ENCODE measurements around the gene UMODL1. TPM values are rescaled to one million over a fixed set of nuclear protein-coding genes. Genes with fewer than 3 reads are reported as not detected.
"Not testable (repeated sequence)": the region's sequence is repeated elsewhere in the genome, so short reads cannot be mapped to it uniquely, and the experiment has no call there.

The UMODL1 gene
- total and polyA plus RNA-seq, 12 donors = 0.10 to 0.79 (median 0.17) TPM; not detected in 9

DNA sequence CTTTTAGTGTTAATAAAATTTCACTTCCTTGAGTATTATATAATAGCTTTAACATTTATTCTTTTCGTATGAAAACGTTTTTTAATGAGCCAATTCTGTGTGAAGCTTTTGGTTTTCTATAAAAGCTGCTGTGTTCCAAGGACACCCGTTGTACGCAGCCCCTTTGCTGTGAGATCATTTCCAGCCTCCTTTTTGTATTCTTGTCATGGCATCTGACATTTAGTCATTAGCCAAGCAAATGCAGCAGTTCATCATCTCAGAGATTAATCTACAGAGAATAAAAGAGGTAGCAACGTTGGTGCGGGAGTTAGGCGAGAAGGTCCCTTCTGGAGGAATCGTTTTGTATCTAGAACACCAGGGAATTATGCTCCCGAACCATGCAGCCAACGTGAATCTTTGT lies 1.3 kb upstream of the UMODL1 start:
- no peak overlapping the region for H3K4me3 ChIP-seq
- no peaks in the 10 kb centered on the region for H3K36me3 ChIP-seq (replicated peaks in 1 of 2)
- no peaks in the 10 kb centered on the region for H3K27me3 ChIP-seq
- intact Hi-C loops (cut with DNase I) = no loop called here
- DNase-seq = no peak
- 36 to 50% (median 42%) methylated on average over 10 of the region's 10 CpGs for WGBS, 4 donors
- H3K4me1 ChIP-seq (replicated peaks in 1 of 2) = no peaks in the 10 kb centered on the region
- TF ChIP-seq, protein P1, sequence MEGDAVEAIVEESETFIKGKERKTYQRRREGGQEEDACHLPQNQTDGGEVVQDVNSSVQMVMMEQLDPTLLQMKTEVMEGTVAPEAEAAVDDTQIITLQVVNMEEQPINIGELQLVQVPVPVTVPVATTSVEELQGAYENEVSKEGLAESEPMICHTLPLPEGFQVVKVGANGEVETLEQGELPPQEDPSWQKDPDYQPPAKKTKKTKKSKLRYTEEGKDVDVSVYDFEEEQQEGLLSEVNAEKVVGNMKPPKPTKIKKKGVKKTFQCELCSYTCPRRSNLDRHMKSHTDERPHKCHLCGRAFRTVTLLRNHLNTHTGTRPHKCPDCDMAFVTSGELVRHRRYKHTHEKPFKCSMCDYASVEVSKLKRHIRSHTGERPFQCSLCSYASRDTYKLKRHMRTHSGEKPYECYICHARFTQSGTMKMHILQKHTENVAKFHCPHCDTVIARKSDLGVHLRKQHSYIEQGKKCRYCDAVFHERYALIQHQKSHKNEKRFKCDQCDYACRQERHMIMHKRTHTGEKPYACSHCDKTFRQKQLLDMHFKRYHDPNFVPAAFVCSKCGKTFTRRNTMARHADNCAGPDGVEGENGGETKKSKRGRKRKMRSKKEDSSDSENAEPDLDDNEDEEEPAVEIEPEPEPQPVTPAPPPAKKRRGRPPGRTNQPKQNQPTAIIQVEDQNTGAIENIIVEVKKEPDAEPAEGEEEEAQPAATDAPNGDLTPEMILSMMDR (IDR thresholded peaks at IDR 0.05) = no peak
- no peak for TF ChIP-seq POLR2A (IDR thresholded peaks at IDR 0.05)
- no peaks in the 10 kb centered on the region for H3K9me3 ChIP-seq (replicated peaks in 1 of 3)
- H3K27ac ChIP-seq = no peak overlapping the region

DNA sequence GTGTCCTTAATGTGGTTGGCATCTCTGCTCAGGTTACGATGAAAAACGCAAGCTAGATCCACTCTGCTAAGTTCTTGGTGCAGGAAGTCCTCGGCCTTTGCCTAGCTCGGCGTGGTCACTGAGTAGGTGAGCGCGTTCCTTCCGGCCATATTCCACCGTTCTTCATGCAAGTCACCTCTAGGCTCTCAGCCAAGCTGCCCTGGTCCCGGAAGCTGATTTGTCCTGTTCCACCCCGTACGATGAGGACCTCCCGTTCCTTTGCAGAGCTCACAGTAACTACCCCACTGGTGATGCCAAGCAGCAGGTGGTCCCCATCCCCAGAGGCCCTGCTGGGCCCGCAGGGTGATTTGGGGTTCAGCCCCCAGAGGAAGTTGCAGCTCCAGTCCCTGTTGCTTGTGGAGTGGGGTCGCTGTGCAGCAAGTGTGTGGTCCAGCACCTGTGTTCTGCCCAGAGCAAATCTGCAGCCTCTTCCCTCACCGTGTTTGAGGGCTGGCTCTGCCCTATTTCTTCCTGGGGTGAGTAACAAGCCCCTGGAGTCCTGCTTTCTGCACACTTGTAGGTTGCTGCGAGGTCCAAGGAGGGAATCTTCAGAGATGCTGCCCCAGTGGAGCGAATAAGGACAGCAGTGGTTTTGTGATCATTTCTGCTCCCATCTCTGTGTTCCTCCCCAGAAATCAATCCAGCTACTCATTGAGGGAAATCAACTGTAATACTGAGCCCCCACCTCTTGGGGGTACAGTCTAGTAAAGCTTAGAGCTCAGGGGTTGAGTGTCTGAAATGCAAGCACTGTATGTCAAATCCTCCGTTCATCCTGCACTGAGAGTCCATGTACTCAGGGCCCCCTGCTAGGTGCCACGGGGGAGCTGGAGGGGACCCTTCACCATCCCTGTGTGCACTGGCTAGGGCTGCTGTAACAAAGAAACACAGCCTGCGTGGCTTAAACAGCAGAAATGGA lies 2.3 kb downstream of the UMODL1 start:
- 73 to 89% (median 77%) methylated on average over 18 to 21 of the region's 21 CpGs for WGBS, 4 donors
- no peak for DNase-seq
- intact Hi-C loops (cut with DNase I) = no loop called here
- H3K27ac ChIP-seq = no peak overlapping the region
- TF ChIP-seq, protein P1 (IDR thresholded peaks at IDR 0.05) = no peak
- no peak for TF ChIP-seq POLR2A (IDR thresholded peaks at IDR 0.05)
- no peaks in the 10 kb centered on the region for H3K9me3 ChIP-seq (replicated peaks in 1 of 3)
- H3K4me1 ChIP-seq (replicated peaks in 1 of 2) = no peaks in the 10 kb centered on the region
- H3K36me3 ChIP-seq (replicated peaks in 1 of 2) = no peaks in the 10 kb centered on the region
- H3K27me3 ChIP-seq = no peaks in the 10 kb centered on the region
- H3K4me3 ChIP-seq = no peak overlapping the region

DNA sequence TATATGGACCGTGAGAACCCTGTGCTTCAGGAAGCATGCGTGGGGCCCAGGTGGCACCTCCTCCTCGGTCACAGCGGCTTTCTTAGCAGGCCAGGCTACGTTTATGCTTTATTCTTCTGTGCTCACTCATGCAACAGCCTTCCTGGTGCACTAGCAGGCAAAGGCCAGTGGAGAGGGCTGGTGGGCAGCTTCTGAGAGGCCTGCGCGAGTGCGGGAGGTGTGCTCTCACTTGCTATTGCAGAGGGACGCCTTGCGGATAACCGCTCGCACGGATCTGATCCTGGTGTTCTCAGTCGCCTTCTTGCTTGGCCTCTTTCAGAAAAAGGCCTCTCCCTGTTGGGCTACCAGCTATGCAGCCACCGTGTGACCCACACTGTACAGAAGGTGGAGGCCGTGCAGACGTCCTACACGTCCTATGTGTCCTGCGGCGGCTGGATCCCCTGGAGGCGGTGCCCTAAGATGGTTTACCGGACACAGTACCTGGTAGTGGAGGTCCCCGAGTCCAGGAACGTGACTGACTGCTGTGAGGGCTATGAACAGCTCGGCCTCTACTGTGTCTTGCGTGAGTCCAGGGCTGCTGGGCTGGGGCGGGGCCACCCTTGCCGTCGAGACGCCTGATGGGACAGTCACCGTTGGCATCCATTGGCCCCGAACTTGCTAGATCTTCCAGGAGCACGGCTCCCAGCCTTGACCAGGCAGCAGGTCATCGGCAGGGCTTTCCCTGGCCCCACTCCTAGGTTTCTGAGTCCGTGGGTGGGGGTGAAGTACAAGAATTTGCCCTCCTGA lies 4.8 kb downstream of the UMODL1 start:
- 90 to 94% (median 93%) methylated on average over 19 to 35 of the region's 35 CpGs for WGBS, 4 donors
- TF ChIP-seq POLR2A (IDR thresholded peaks at IDR 0.05) = no peak
- TF ChIP-seq, protein P1 (IDR thresholded peaks at IDR 0.05) = no peak
- H3K27me3 ChIP-seq = no peaks in the 10 kb centered on the region
- H3K36me3 ChIP-seq (replicated peaks in 1 of 2) = no peaks in the 10 kb centered on the region
- no peak overlapping the region for H3K27ac ChIP-seq
- DNase-seq = no peak
- H3K4me1 ChIP-seq (replicated peaks in 1 of 2) = no peaks in the 10 kb centered on the region
- H3K4me3 ChIP-seq = no peak overlapping the region
- intact Hi-C loops (cut with DNase I) = no loop called here
- H3K9me3 ChIP-seq (replicated peaks in 1 of 3) = no peaks in the 10 kb centered on the region

DNA sequence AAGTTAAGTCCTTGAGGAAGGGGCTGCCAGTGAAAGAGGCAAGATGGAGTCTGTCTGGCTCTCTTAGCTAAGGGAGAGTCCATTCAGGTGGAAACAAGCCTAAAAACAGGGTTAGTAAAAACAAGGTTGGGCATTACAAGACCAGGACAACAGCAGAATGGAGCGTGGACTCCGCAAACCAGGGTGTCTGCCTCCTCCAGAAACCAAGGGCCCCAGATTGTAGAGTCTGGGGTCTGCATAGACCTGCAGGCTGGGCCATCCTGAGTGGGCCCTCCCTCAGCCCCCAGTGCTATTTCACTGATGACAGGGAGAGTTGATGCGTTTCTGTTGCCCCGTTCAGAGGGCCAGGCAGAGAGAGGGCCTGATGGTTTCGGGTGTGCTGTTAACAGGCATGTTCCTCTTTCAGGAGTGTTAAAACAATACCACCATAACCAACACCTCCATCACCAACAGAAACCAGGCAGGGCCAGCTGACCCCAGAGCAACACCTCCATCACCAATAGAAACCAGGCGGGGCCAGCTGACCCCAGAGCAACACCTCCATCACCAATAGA lies 6.6 kb downstream of the UMODL1 start:
- H3K9me3 ChIP-seq (replicated peaks in 1 of 3); DNase-seq; intact Hi-C loops (cut with DNase I); H3K27ac ChIP-seq; H3K27me3 ChIP-seq; H3K36me3 ChIP-seq (replicated peaks in 1 of 2); H3K4me3 ChIP-seq; H3K4me1 ChIP-seq (replicated peaks in 1 of 2): not testable (repeated sequence)
- 90 to 100% (median 97%) methylated on average over 3 to 6 of the region's 6 CpGs for WGBS, 4 donors

DNA sequence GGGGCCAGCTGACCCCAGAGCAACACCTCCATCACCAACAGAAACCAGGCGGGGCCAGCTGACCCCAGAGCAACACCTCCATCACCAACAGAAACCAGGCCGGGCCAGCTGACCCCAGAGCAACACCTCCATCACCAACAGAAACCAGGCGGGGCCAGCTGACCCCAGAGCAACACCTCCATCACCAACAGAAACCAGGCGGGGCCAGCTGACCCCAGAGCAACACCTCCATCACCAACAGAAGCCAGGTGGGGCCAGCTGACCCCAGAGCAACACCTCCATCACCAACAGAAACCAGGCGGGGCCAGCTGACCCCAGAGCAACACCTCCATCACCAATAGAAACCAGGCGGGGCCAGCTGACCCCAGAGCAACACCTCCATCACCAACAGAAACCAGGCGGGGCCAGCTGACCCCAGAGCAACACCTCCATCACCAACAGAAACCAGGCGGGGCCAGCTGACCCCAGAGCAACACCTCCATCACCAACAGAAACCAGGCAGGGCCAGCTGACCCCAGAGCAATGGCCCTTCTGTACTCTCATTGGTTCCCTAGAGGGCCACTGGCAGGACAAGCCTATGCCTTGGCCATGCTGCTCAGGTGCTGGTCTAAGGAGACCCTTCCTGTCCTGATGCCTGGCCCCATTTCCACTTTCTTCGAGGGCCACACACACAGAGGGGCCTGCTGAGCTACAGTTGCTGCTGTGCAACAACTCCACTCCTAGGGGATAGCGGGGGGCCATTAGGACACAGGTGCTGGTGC lies 7.3 kb downstream of the UMODL1 start:
- WGBS, 4 donors = 70 to 95% (median 87%) methylated on average over 2 to 8 of the region's 10 CpGs
- H3K36me3 ChIP-seq (replicated peaks in 1 of 2); H3K27me3 ChIP-seq; H3K9me3 ChIP-seq (replicated peaks in 1 of 3); H3K4me3 ChIP-seq; H3K27ac ChIP-seq; intact Hi-C loops (cut with DNase I); DNase-seq; H3K4me1 ChIP-seq (replicated peaks in 1 of 2): not testable (repeated sequence)

Data from adrenal gland (tissue), 12 donors.